Measurements from ENCODE around the gene NECTIN3.

The NECTIN3 gene

DNA sequence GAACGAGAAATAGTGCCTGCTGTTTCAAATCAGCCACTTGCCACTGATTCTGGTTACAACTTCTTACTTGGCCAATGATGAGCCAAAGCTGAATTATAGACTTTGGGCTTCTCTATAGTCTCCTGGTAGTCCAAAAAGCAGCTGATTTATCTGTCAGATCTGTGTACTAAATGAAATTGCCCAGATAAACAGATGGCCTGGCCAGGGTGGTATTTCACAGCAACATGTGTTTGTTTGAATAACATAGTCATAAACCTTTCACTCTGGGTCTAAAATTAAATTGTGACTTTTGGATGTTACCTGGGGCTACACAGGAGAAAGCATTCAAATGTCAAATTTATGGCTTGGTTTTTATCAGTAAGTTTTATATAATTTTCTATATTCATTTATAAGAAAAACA, 147.0 kb downstream of the NECTIN3 start:
- Histone ChIP-seq H3K9me3 (replicated peaks; ENCODE audit: insufficient read depth, low read length) (no peaks in the 10 kb centered on the region), H3K4me3 (ENCODE audit: low read length) (no peak overlapping the region), H3K4me1 (ENCODE audit: low read length) (no peaks in the 10 kb centered on the region), H3K27ac (ENCODE audit: low read length) (no peak overlapping the region), H3K36me3 (replicated peaks; ENCODE audit: insufficient read depth, low read length) (no peaks in the 10 kb centered on the region), H2AFZ (ENCODE audit: low read length) (no peak overlapping the region), H3K4me2 (ENCODE audit: low read depth, low read length) (no peak overlapping the region), H3K9me2 (replicated peaks; ENCODE audit: insufficient read depth, low read length) (no peaks in the 10 kb centered on the region), H3K27me3 (replicated peaks; ENCODE audit: insufficient read depth, low read length) (no peaks in the 10 kb centered on the region), H3K9ac (ENCODE audit: low read length) (no peak overlapping the region), H3F3A (ENCODE audit: insufficient read depth, low read length) (no peaks in the 10 kb centered on the region), H3K79me2 (ENCODE audit: low read length) (no peaks in the 10 kb centered on the region), H4K20me1 (ENCODE audit: insufficient read depth, low read length) (no peaks in the 10 kb centered on the region)
- DNase-seq: no peak
- no peak for TF ChIP-seq CTCF (IDR thresholded peaks at IDR 0.05; ENCODE audit: low read length)
- TF ChIP-seq EZH2 (optimal IDR thresholded peaks at IDR 0.05; ENCODE audit: low read depth, low read length): no peak
- no peak for TF ChIP-seq EZH2phosphoT487 (IDR thresholded peaks at IDR 0.05; ENCODE audit: low read length)

- Histone ChIP-seq H3K9me2 (replicated peaks; ENCODE audit: insufficient read depth, low read length) (no peaks in the 10 kb centered on the region), H3K27me3 (replicated peaks; ENCODE audit: insufficient read depth, low read length) (no peaks in the 10 kb centered on the region), H3F3A (ENCODE audit: insufficient read depth, low read length) (no peaks in the 10 kb centered on the region), H3K9ac (ENCODE audit: low read length) (no peak overlapping the region), H3K36me3 (replicated peaks; ENCODE audit: insufficient read depth, low read length) (no peaks in the 10 kb centered on the region), H3K4me2 (ENCODE audit: low read depth, low read length) (no peak overlapping the region), H3K27ac (ENCODE audit: low read length) (no peak overlapping the region), H3K4me3 (ENCODE audit: low read length) (no peak overlapping the region), H4K20me1 (ENCODE audit: insufficient read depth, low read length) (no peaks in the 10 kb centered on the region), H3K4me1 (ENCODE audit: low read length) (no peaks in the 10 kb centered on the region), H3K9me3 (replicated peaks; ENCODE audit: insufficient read depth, low read length) (no peaks in the 10 kb centered on the region), H3K79me2 (ENCODE audit: low read length) (no peaks in the 10 kb centered on the region), H2AFZ (ENCODE audit: low read length) (no peak overlapping the region)
- no peak for DNase-seq
- TF ChIP-seq EZH2phosphoT487 (IDR thresholded peaks at IDR 0.05; ENCODE audit: low read length) (no peak), EZH2 (optimal IDR thresholded peaks at IDR 0.05; ENCODE audit: low read depth, low read length) (no peak), CTCF (IDR thresholded peaks at IDR 0.05; ENCODE audit: low read length) (no peak)
Measured at GRCh38 chr3:111227216-111227615, 155.6 kb downstream of the NECTIN3 start.

DNA sequence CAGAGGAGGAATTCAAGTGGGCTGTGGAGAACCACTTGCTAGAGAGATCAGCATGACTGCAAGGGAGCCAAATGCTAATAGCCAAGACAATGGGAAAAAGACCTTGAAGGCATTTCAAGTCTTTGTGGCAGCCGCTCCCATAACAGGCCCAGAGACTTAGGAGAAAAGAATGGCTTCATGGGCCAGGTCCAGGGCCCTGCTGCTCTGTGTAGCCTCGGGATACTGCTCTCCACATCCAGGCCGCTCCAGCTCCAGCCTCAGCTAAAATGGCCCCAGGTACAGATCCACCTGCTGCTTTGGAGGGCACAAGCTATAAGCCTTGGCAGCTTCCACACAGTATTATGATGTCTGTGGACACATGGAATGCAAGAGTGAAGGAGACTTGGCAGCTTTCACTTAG, 157.7 kb downstream of the NECTIN3 start:
- no peaks in the 10 kb centered on the region for H3K36me3 ChIP-seq (replicated peaks; ENCODE audit: insufficient read depth, low read length)
- H3K4me1 ChIP-seq (ENCODE audit: low read length): no peaks in the 10 kb centered on the region
- no peaks in the 10 kb centered on the region for H3K79me2 ChIP-seq (ENCODE audit: low read length)
- H3K9me3 ChIP-seq (replicated peaks; ENCODE audit: insufficient read depth, low read length): no peaks in the 10 kb centered on the region
- H3K9me2 ChIP-seq (replicated peaks; ENCODE audit: insufficient read depth, low read length): no peaks in the 10 kb centered on the region
- no peaks in the 10 kb centered on the region for H3K27me3 ChIP-seq (replicated peaks; ENCODE audit: insufficient read depth, low read length)
- H3K9ac ChIP-seq (ENCODE audit: low read length): no peak overlapping the region
- H3K4me3 ChIP-seq (ENCODE audit: low read length): no peak overlapping the region
- H4K20me1 ChIP-seq (ENCODE audit: insufficient read depth, low read length): no peaks in the 10 kb centered on the region
- H3F3A ChIP-seq (ENCODE audit: insufficient read depth, low read length): no peaks in the 10 kb centered on the region
- H3K27ac ChIP-seq (ENCODE audit: low read length): no peak overlapping the region
- no peak for DNase-seq
- no peak overlapping the region for H2AFZ ChIP-seq (ENCODE audit: low read length)
- H3K4me2 ChIP-seq (ENCODE audit: low read depth, low read length): no peak overlapping the region
- TF ChIP-seq CTCF (IDR thresholded peaks at IDR 0.05; ENCODE audit: low read length) (no peak), EZH2phosphoT487 (IDR thresholded peaks at IDR 0.05; ENCODE audit: low read length) (no peak), EZH2 (optimal IDR thresholded peaks at IDR 0.05; ENCODE audit: low read depth, low read length) (no peak)

Measured in MM.1S (cell line).